Smooth muscle cell (in vitro differentiated cells): ENCODE results near the gene PDGFRA. TPM values are rescaled to one million over a fixed set of nuclear protein-coding genes. Genes with fewer than 3 reads are reported as not detected.

Experiments used
- DNase-seq: peaks from one replicate; lab custom pipeline; 2025; ENCODE audit not compliant: unreplicated experiment; lab: John Stamatoyannopoulos, UW
- H2AFZ ChIP-seq: fragments of 200-600 bp; sonication (generic); 2 replicates; pipeline ENCODE4 v1.6.0; 2016; ENCODE audit warnings: antibody characterized with exemption, low read depth, mild to moderate bottlenecking
- H3F3A ChIP-seq: fragments of 200-600 bp; sonication (generic); 2 replicates; pipeline ENCODE4 v1.6.0; 2017; ENCODE audit warnings: antibody characterized with exemption, low read depth
- H3K27ac ChIP-seq: fragments of 200-600 bp; sonication (generic); 2 replicates; pipeline ENCODE4 v1.5.1; 2016; ENCODE audit warnings: low read depth, mild to moderate bottlenecking
- H3K27me3 ChIP-seq: fragments of 200-600 bp; sonication (generic); 2 replicates; pipeline ENCODE4 v1.6.1; 2016; ENCODE audit warnings: low read depth, mild to moderate bottlenecking
- H3K36me3 ChIP-seq: fragments of 200-600 bp; sonication (generic); 2 replicates; pipeline ENCODE4 v1.5.1; 2016; ENCODE audit warnings: low read depth
- H3K4me1 ChIP-seq: fragments of 200-600 bp; sonication (generic); 2 replicates; pipeline ENCODE4 v1.5.1; 2016; ENCODE audit warnings: low read depth
- H3K4me2 ChIP-seq: fragments of 200-600 bp; sonication (generic); 2 replicates; pipeline ENCODE4 v1.6.0; 2016; ENCODE audit warnings: mild to moderate bottlenecking
- H3K4me3 ChIP-seq: fragments of 200-600 bp; sonication (generic); 2 replicates; pipeline ENCODE4 v1.5.1; 2016; ENCODE audit warnings: mild to moderate bottlenecking
- H3K79me2 ChIP-seq: fragments of 200-600 bp; sonication (generic); 2 replicates; pipeline ENCODE4 v1.6.0; 2016; ENCODE audit warnings: low read depth, mild to moderate bottlenecking
- H3K9ac ChIP-seq: fragments of 200-600 bp; sonication (generic); 2 replicates; pipeline ENCODE4 v1.6.0; 2016; ENCODE audit warnings: low read depth
- H3K9me3 ChIP-seq: fragments of 200-600 bp; sonication (generic); replicated peaks from 2 replicates; pipeline ENCODE4 v1.5.1; 2016; ENCODE audit warnings: low read depth
- H4K20me1 ChIP-seq: fragments of 200-600 bp; sonication (generic); 2 replicates; pipeline ENCODE4 v1.6.0; 2016; ENCODE audit warnings: low read depth
- CTCF ChIP-seq: fragments of 200-600 bp; sonication (generic); IDR thresholded peaks from 2 replicates; pipeline ENCODE4 v1.5.1; 2017; ENCODE audit warnings: borderline replicate concordance, mild to moderate bottlenecking, antibody characterized with exemption; ENCODE audit not compliant: insufficient read depth, poor library complexity, severe bottlenecking
- WGBS: methylation state at CpG from one replicate; pipeline ENCODE4 v1.1.7; 2016; ENCODE audit warnings: low lambda C conversion rate; 5-methylcytosine and 5-hydroxymethylcytosine counted together
- polyA plus RNA-seq: library from polyadenylated mRNA; unstranded; fragments of >200 nt; fragmentation: Nextera tagmentation; extraction: Ambion mirVana; gene quantifications from 2 replicates; pipeline ENCODE4 v1.2.1, GENCODE V29; 2016
- total RNA-seq: library from RNA; depleted of rRNA; stranded (reverse); fragments of >200 nt; gene quantifications from 2 replicates; pipeline ENCODE4 v1.2.3, GENCODE V29; 2014

PDGFRA gene
- total and polyA plus RNA-seq, 2 experiments from 2014 or later: 111 to 281 TPM

GRCh38 chr4:54226404-54227255, 2.5 kb upstream of the PDGFRA start:
- Histone ChIP-seq H3K9me3 (no peaks in the 10 kb centered on the region), H3K36me3 (no peaks in the 10 kb centered on the region), H3K27ac (peak overlapping the region; percentile 61), H3K4me3 (peak overlapping the region; percentile 89), H4K20me1 (peaks cover 21% of the 10 kb centered on the region), H3K4me2 (peak overlapping the region; percentile 82), H3F3A (no peaks in the 10 kb centered on the region), H3K27me3 (no peaks in the 10 kb centered on the region), H2AFZ (peak overlapping the region; percentile 87), H3K9ac (peak overlapping the region; percentile 41), H3K79me2 (peaks cover 27% of the 10 kb centered on the region), H3K4me1 (peaks cover 22% of the 10 kb centered on the region)
- WGBS: 2% methylated on average over 45 of the region's 47 CpGs
- no peak for DNase-seq
- TF ChIP-seq CTCF: no peak

- H3K4me3 ChIP-seq: peak overlapping the region; percentile 89
- DNase-seq: peak; percentile 82
- H3K9me3 ChIP-seq: no peaks in the 10 kb centered on the region
- H3F3A ChIP-seq: no peaks in the 10 kb centered on the region
- peaks cover 30% of the 10 kb centered on the region for H4K20me1 ChIP-seq
- peak overlapping the region; percentile 41 for H3K9ac ChIP-seq
- peaks cover 35% of the 10 kb centered on the region for H3K79me2 ChIP-seq
- peak overlapping the region; percentile 61 for H3K27ac ChIP-seq
- no peaks in the 10 kb centered on the region for H3K27me3 ChIP-seq
- no peak for TF ChIP-seq CTCF
- peaks cover 22% of the 10 kb centered on the region for H3K4me1 ChIP-seq
- H3K36me3 ChIP-seq: no peaks in the 10 kb centered on the region
- WGBS: under 1% methylated on average over 36 of the region's 36 CpGs
- H3K4me2 ChIP-seq: peak overlapping the region; percentile 82
- peak overlapping the region; percentile 21 for H2AFZ ChIP-seq
These were observed 1.6 kb upstream of the PDGFRA start for GRCh38 chr4:54227256-54228055.

- peaks cover 36% of the 10 kb centered on the region for H4K20me1 ChIP-seq
- H3K9me3 ChIP-seq: no peaks in the 10 kb centered on the region
- peak overlapping the region; percentile 65 for H3K9ac ChIP-seq
- peak overlapping the region; percentile 89 for H3K4me3 ChIP-seq
- H3K36me3 ChIP-seq: no peaks in the 10 kb centered on the region
- peak overlapping the region; percentile 61 for H3K27ac ChIP-seq
- H2AFZ ChIP-seq: peak overlapping the region; percentile 21
- TF ChIP-seq CTCF: peak; percentile 88
- peaks cover 42% of the 10 kb centered on the region for H3K79me2 ChIP-seq
- H3K27me3 ChIP-seq: no peaks in the 10 kb centered on the region
- peaks cover 22% of the 10 kb centered on the region for H3K4me1 ChIP-seq
- H3K4me2 ChIP-seq: peak overlapping the region; percentile 82
- no peaks in the 10 kb centered on the region for H3F3A ChIP-seq
- WGBS: 4% methylated on average over 29 of the region's 29 CpGs
- DNase-seq: peak; percentile 82
These were observed 1.0 kb upstream of the PDGFRA start for GRCh38 chr4:54228056-54228527.
